Amniotic epithelial cell (primary cell): ENCODE measurements around the gene LGR6.
A peak's percentile ranks its signal among the peaks of the same experiment; 100 is the strongest.
"Not testable (repeated sequence)": the region's sequence is repeated elsewhere in the genome, so short reads cannot be mapped to it uniquely, and the experiment has no call there.

Experiments used
- DNase-seq: peaks from one replicate; pipeline ENCODE4 v3.0.0-alpha.2; 2010; ENCODE audit warnings: low read depth

Gene LGR6

DNA sequence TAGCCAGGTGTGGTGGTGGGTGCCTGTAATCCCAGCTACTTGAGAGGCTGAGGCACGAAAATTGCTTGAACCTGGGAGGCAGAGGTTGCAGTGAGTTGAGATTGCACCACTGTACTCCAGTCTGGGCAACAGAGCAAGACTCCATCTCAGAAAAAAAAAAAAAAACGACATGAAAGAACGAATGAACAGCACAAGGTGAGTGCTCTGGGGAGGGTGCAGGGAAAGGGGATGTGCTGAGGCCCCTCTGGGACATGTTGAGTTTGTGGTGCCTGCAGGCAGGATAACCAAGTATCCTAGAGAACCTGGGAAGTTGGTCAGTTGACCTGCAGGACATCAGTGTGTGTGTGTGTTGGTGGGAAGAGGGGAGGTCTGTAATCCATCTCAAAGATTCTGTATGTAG is 46.6 kb downstream of the LGR6 start:
- DNase-seq: not testable (repeated sequence)

DNA sequence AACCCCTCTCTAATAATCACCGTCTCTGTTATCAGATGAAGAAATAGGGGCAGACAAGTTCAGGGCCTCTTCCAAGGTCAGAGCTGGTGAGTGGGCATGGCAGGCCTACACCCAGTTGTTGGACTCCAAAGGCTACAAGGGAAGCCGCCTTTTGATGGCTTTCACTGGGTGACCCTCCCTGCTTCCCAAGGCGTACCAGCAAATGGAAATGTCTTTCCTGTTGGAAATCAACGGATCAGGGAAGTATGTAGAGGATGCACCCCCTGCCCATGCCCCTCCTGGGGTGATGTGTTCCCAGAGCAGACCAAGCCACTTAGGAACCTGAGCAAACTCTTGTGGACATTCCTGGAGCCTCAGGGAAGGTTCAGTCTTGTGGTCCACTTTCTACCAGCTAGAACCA is 47.4 kb downstream of the LGR6 start:
- DNase-seq: no peak

DNA sequence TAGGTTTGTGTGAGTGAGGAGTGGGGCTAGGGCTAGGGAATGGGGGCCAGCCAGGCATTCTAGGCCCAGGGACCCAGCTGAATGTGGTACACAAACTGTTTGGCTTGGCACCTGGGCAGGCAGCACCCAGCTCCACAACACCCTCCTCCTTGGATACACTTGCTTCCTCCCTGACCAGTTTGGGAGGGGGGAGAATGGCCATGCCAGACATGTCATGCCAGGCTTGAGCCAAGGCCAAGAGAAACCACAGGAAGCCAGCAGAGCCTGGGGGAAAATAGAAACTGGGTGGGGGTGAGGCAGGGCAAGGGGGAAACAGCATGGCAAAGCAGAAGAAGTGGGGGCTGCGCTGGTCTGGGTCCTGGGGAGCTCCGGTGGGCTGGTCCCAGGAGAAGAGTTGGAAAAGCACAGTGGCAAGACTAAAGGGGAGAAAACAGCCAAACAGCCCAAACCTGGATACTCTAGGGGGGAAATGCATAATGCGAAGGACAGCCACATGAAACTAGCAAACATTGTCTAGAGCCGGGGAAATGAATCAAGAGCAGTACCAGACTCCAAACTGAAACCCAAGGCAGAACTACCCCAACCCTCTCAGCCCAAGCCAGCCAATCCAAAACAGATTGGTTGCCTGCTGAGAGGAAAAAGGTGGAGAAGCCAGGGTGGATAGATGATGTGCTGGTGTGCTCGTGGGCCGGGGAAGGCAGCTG is 47.9 kb downstream of the LGR6 start:
- no peak for DNase-seq

DNA sequence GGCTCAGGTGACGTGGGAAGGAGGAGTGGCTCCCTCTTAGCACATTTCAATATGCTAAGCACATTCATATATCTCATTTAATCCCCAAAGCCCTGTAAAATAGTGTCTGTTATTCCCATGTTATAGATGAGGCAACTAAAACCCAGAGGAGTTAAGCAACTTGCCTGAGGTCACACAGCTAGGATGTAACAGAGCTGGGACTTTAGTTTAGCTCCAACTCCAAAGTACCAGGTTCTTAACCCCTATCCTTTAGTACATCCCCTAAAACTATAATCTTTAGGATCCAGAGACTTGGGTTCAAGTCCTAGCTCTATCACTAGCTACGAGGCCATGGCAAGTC is 48.5 kb downstream of the LGR6 start:
- no peak for DNase-seq

DNA sequence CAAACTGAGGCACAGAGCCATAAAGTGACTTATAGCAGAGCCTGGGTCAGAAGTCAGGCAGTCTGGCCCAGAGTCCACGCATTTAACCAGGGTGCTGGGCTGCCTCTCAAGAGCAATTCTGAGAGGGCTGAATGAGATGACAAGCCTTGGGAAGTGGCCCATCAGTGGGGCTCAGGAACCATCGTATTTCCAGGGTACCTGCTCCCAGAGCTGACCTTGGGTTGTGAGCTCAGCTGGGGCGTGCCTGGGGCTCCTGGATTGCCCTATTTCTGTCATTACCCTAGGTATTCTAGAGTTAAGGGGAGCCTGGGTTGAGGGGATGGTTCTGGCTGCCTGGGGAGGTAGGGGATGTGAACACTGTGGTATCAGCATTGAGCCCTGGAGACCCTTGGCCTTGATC is 49.4 kb downstream of the LGR6 start:
- no peak for DNase-seq

DNA sequence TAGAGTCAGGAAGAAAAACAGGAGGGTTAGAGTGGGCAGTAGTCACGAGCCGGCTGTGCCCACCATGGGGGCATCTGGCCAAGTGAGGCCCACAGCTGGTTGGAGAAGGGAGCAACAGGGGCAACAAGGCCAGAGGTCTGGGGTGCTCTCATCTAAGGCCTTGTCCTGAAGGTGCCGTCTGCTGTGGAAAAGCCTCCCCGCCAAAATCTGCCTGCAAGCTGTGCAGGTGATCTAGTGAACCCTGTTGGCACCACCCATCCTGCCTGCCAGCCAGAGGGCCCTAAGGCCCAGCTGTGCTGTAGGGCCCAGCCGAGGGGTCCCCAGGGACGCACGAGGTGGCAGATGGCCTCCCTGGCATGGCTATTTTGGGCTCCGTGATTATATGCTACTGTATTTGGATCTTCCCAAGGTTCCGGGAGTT is 51.3 kb downstream of the LGR6 start:
- DNase-seq: no peak

DNA sequence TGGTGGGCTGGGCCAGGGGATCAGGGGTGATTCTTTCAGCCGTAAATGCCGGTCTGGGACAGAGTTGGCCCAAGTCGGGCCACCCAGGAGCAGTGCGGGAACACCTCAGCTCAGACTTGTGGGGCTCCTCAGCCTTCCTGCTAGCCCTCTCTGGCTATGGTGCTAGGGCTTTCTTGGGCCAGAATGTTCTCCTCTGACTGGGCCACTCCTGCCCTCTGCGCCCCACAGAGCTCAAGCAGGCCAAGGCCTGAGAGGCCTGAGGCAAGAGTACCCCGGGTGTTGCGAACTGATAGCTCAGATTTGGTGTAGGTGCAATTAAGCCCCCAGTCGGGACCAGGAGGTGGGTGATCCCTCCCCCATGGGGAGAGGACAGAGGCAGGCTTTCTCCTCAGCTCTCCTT is 51.8 kb downstream of the LGR6 start:
- no peak for DNase-seq

DNA sequence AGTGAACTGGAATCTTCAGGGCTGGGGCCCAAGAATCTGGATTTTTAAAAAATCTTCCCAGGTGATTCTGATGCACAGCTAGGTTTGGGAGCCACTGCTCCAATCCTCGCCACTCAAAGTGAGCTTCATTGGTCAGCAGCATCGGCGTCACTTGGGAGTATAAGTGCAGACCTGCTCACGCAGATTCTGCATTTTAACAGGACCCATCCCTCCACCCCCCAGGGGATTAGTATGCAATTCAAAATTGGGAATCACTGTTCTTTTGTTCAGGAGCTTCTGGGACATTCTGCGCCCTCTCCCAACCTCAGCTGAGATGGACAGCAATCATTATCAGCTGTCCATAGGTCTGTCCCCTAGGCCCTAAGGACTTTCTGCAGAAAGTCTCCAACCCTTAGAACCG is 53.5 kb downstream of the LGR6 start:
- no peak for DNase-seq

DNA sequence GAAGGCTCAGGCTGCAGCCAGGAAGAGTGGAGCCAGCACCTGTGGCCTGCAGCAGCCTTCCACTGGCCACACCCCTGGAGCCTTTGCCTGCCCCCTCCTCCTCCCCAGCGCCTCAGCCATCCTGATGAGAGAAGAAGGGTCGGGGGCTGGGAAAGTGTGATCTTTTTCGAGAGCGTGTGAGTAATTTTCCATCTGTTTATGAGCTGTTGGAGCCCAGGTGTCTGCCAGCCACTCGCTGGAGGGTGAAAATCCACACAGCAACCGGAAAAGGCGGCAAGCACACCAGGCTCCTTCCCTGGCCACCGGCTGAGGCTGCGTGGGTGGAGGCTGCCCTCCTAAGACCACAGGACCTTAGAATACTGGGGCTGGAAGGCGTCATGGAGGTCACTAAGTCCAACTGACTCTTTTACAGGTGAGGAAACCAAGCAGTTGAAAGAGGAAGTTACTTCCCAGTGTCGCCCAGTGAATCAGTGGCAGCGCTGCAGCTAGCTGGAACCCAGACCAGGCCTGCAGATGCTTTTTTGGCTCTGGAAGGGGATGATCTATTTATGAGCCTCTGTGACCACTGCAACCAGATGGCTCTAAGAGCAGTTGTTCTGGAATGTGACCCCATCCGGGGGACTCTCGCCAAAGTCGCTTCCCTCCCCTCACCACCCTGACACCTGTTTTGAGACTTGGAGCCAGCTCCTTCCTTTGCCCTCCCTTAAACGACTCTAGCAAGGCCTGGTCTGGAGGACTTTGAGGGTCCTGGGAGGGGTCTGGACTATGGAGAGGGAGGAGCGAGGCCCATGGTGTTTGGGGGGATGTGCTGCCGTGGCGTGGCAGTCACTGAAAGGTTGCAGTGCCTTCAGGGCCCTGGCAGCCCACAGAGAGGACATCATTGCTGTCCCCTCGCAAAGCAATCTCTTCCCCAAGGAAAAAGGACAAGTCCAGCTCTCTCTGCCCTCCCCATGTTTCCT is 54.5 kb downstream of the LGR6 start:
- no peak for DNase-seq

DNA sequence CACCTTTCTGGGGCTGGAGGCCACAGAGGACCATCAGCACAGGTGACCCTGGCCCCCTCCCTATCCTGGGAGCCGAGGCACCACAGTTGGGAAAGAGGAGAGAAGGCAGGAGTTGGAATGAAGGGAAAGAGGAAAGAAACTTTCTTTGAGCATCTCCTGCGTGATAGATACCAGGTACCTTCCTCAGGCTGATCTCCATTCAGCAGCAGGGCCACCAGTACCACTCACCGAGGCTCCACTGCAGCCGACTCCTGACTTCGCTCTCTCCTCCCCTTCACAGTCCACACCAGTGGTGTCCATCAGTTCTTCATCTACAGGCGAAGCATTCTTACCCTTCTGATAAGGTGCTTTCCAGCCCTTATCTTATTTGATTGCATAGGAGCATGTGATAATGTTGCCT is 55.3 kb downstream of the LGR6 start:
- no peak for DNase-seq

DNA sequence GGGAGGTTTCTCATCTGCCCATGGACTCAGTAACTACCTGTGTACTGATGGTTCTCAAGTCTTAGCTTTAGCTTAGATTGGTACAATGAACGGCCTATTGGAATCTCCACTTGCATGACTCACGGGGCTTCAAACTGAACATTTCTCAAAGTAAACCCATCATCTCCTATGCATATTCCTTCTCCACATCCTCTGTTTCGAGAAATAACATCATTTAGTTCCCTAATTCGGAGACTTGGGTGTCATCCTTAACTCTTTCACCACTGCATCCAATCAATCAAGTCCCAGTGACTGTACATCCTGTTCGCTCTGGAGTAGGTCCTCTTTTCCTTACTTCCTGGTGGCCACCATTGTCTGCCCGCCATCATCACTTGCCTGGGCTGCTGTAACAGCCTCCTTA is 55.8 kb downstream of the LGR6 start:
- DNase-seq: no peak

DNA sequence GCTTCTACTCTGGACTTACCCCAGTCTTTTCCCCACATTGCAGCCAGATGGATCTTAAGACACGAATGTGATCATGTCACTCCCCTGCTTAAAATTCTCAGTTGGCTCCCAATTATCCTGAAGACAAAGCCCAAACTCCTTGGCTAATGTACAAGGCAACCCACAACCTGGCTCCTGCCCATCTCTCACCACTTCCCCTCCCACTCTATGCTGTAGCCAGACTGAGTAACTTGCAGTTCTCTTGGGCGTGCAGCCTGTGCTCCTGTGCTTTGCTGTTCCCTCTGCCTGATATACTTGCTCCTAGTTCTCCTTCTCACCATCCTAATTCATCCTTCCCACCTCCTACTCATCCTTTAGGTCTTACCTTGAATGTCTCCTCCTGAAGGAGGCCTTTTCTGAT is 56.2 kb downstream of the LGR6 start:
- no peak for DNase-seq

DNA sequence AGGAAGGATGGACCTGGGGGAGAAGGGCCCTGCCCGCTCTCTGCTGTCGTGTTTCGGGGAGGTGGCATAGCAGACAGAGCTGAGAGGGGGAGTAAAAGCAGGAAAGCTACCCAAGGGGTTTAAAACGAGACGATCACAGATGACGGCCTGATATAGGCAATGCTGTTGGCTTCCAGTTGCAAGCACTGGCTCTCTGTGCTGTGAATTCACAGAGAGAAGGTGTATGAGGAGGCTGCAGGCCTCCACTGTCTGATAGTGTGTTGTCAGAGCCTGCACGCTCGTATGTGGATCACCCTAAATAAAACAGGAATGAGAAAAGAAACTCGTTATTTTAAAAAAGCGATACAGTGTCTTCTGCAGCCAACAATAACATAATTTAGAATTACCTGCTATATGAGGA is 57.4 kb downstream of the LGR6 start:
- no peak for DNase-seq

DNA sequence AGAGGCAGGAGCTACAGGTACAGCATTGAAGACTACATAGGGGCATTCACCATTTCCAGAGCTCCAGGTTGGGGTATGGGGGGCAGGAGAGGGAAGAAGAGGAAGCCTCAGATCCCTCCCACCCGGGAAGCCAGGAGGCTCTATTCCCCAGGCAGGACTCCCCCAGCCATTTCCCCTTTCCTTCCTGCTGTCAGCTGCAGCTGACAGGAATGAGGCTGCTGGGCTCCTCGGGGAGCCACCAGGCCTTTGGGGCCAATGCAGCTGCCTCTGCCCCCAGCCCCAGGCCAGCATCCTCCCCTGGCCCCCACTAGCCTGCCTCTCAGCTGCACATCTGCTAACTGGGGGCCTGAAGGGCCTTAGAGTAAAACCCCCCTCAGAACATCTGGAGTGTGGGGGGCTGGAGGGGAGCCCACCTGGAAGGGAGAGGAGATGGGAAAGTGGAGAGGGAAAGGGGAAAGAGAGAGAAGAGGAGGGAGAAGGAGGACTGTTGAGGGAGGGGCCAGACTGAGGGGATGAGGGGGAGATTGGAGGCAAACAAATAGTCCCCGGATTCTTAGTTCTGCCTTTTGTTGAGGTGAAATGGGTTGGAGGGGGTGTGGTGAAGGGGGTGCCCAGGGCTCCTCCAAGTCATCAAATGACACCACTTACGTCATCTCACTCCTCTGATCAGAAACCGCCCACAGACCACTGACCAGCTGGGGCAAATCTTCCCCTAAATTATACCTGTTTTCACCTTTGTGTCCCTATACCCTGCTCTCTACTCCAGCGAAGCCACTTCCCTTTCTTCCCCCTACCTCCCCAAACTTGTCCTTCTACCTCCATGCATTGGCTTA is 58.0 kb downstream of the LGR6 start:
- DNase-seq: no peak

DNA sequence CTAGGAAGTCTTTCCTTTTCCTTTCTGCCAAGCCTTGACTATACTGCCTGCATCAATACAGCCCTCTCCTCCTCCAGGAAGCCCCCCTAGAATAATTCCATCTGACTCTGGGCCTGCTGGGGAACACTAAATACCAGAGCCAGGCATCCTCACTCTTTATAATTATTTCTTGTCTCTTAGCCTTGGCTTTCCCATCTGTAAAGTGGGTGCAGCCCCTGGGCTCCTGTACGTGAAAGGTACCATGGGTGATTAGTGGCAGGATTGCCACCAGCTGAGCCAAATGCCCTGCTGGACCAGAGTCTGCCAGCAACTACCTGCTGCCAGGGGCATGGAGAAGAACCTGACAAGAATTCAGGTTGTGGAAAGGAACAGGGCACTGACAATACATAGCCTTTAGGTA is 58.7 kb downstream of the LGR6 start:
- no peak for DNase-seq

DNA sequence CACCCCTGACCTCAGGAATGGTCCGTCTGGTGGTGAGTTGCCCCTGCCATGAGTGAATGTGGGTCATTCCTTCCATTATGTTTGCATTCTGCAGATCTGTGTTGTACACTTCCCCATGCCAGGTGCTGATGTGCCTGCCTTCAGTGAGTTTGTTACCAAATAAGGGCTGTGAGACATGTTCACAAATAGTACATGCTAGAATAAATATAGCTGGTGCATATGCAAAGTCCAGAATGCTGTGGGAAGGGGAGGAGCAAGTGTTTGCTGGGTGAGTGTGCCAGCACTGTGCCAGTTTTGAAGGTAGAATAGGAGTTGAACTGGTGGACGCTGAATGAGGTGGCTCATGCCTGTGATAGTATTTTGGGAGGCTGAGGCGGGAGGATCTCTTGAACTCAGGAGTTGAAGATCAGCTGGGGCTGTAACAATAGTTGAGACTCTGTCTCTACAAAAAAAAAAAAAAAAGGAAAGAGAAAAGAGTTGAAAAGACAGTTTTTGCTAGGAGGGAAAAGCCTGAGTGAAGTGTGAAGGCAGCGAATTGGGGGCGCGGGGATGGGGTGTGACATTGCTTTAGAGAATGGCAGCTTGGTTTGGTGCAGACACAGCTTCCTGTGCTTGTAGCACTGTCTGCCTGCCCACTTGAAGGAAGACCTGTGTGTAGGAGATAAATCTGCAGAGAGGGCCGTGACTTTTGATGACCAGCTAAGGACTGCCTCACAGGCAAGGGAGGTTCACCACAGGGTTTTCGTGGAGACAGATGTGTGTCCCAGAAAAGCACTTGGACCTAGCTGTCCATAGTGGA is 61.1 kb downstream of the LGR6 start:
- peak; percentile 6 for DNase-seq

DNA sequence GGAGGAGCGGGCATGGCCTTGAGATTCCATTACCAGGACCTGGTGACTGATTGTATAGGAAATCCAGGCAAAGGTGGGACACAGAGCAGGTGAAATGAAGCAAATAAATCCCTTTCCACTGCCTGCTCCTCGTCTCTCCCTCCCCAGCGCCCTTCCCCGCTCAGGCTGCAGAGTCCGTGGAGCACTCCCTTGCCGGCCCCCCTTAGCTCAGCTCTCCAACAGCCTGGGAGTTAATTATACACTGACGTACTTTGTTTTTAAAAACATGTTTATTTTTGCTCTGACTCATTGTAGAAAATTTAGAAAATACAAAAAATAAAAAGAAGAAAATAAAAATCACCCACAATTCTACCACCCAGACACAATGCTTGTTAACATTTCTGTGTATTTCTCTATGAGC is 61.7 kb downstream of the LGR6 start:
- no peak for DNase-seq

DNA sequence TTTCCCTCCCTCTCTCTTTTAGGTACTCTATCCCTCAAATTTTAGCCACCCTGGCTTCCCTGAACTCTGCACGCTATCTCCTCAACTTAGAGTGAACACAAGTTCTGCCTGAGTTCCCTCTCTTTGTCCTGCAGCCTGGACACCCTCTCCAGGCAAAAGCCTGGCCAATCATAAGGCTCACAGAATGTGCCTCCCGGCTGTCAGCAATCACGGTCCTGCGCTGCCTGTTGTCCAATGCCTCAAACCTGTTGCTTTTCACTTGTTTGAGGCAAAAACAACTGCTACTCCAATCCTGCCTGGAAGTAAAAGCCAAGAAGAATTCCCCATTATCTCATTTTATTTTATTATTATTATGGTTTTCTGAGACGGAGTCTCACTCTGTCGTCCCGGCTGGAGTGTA is 66.1 kb downstream of the LGR6 start:
- DNase-seq: no peak

DNA sequence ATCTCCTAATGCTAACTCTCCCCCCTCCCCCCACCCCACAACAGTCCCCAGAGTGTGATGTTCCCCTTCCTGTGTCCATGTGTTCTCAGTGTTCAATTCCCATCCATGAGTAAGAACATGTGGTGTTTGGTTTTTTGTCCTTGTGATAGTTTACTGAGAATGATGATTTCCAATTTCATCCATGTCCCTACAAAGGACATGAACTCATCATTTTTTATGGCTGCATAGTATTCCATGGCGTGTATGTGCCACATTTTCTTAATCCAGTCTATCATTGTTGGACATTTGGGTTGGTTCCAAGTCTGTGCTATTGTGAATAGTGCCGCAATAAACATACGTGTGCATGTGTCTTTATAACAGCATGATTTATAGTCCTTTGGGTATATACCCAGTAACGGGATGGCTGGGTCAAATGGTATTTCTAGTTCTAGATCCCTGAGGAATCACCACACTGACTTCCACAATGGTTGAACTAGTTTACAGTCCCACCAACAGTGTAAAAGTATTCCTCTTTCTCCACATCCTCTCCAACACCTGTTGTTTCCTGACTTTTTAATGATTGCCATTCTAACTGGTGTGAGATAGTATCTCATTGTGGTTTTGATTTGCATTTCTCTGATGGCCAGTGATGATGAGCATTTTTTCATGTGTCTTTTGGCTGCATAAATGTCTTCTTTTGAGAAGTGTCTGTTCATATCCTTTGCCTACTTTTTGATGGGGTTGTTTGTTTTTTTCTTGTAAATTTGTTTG is 67.8 kb downstream of the LGR6 start:
- DNase-seq: not testable (repeated sequence)

DNA sequence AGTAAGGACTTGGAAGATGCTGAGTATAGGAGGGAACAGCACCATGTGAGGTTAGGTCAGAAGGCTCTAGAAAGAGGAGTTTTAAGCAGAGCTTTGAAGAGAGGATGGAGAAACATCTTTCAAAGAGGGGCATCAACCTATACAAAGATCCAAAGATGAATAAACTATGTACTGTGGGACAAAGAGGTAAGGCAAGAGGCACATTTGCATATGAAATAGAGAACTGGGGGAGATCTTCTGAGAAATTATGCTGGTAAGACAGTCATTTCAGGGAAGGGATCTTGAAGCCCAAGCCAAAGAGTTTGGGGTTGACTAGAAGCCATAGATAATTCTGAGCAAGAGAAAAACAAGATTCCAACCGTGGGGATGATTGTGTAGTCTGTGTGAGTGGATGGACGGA is 70.0 kb downstream of the LGR6 start:
- no peak for DNase-seq

DNA sequence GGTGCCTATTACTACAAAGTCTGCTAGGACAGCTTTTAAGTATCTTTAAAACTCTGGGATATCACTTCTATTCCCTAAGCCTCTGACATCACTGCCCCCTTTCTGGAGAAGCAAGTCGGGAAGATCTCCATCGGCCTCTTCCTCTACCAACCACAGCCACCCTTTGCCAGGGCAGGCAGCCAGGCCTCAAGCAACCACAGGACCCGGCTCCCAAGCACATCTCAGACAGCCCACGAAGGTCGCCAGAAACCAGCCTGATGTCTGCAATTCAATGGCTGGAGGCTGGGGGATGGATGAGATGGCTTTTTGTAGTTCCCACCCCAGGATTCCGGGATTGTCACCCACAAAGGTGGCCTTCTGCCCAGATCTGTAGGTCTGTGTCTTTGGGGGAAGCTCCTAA is 70.7 kb downstream of the LGR6 start:
- DNase-seq: peak; percentile 17
